Measurements from ENCODE around the gene CELA1.

- TF ChIP-seq CTCF (IDR thresholded peaks at IDR 0.05) (no peak), POLR2A (IDR thresholded peaks at IDR 0.05) (no peak)
Measured at GRCh38 chr12:51393676-51394545, 47.4 kb upstream of the CELA1 start.

Data from uterus (tissue), 2 donors.